Stimulated activated CD8-positive, alpha-beta memory T cell treated with anti-CD3 and anti-CD28 coated beads, Interleukin-4, amount 100 ng/mL, for 24 hours (primary cell): Measurements from ENCODE around the gene CIP2A.

ENCODE experiments used
- DNase-seq: peaks from one replicate; pipeline ENCODE4 v3.0.0-alpha.2; 2020; ENCODE audit warnings: low read depth

Gene CIP2A

GRCh38 chr3:108510496-108510895, 78.7 kb downstream of the CIP2A start, which contains the start of gene MYH15:
Gene MYH15 (minus strand): TSS chr3:108510596. CDS start chr3:108510530, 66 bp downstream.
- no peak for DNase-seq

GRCh38 chr3:108509871-108510270, 79.4 kb downstream of the CIP2A start:
- no peak for DNase-seq

GRCh38 chr3:108509263-108509662, 80.0 kb downstream of the CIP2A start:
- DNase-seq, result no peak

- DNase-seq, result no peak
Observed at GRCh38 chr3:108507902-108508301, 81.3 kb downstream of the CIP2A start.

GRCh38 chr3:108505811-108506210, 83.4 kb downstream of the CIP2A start:
- DNase-seq, result no peak

- no peak for DNase-seq
Observed at GRCh38 chr3:108503722-108504121, 85.5 kb downstream of the CIP2A start.

- no peak for DNase-seq
Observed at GRCh38 chr3:108501535-108501934, 87.7 kb downstream of the CIP2A start.

- no peak for DNase-seq
Observed at GRCh38 chr3:108500728-108501127, 88.5 kb downstream of the CIP2A start.
